Stomach (tissue), 9 donors: ENCODE measurements around the gene MYO5C. TPM values are rescaled to one million over a fixed set of nuclear protein-coding genes. Genes with fewer than 3 reads are reported as not detected.

Source experiments
- DNase-seq, 2 donors: peaks; one replicate each; pipeline versions ENCODE4 v3.0.0 to v3.0.0-alpha.2; 2013 to 2019
- H3K27ac ChIP-seq, 5 donors: fragments of 200-600 bp in 4 of 5; sonication (generic) in 4 of 5; one replicate each; pipeline ENCODE4 v1.5.1; 2013 to 2019; ENCODE audit warnings: mild to moderate bottlenecking in 1 of 5, moderate library complexity in 1 of 5
- H3K27me3 ChIP-seq, 3 donors: fragments of 200-600 bp; sonication (generic); one replicate each; pipeline ENCODE4 v1.5.1; 2017 to 2019; ENCODE audit warnings: mixed run types in 1 of 3
- H3K36me3 ChIP-seq, 4 donors: fragments of 200-600 bp; sonication (generic); 1 replicate in 3 of 4; 2 replicates in 1 of 4; pipeline ENCODE4 v1.5.1; 2016 to 2019
- H3K4me1 ChIP-seq, 4 donors: fragments of 200-600 bp; sonication (generic); one replicate each; pipeline ENCODE4 v1.5.1; 2016 to 2019
- H3K4me3 ChIP-seq, 4 donors: fragments of 200-600 bp; sonication (generic) in 3 of 4; one replicate each; pipeline ENCODE4 v1.5.1; 2016 to 2019; ENCODE audit warnings: mild to moderate bottlenecking in 1 of 4
- H3K9me3 ChIP-seq, 4 donors: fragments of 200-600 bp; sonication (generic); one replicate each; pipeline ENCODE4 v1.5.1; 2016 to 2019
- CTCF ChIP-seq, 7 experiments: fragments of 450-650 bp in 4 of 7; fragments of 200-600 bp in 3 of 7; sonication (generic) in 3 of 7; IDR thresholded peaks; one replicate each; pipeline ENCODE4 v1.5.1; 2016 to 2019; ENCODE audit warnings: antibody characterized with exemption in 7 of 7, control low read depth in 2 of 7, mild to moderate bottlenecking in 1 of 7
- EP300 ChIP-seq: sonication (generic); formaldehyde crosslinking; IDR thresholded peaks from one replicate; pipeline ENCODE4 v1.6.1; 2017; ENCODE audit warnings: antibody characterized with exemption
- POLR2A ChIP-seq, 4 donors: fragments of 450-650 bp; IDR thresholded peaks; one replicate each; pipeline ENCODE4 v1.6.1; 2016; ENCODE audit warnings: antibody characterized with exemption in 4 of 4, control low read depth in 2 of 4, mild to moderate bottlenecking in 1 of 4, moderate library complexity in 1 of 4
- POLR2AphosphoS5 ChIP-seq, 3 donors: sonication (generic); formaldehyde crosslinking; IDR thresholded peaks; one replicate each; pipeline ENCODE4 v1.6.1; 2016; ENCODE audit warnings: antibody characterized with exemption in 3 of 3
- WGBS, 5 donors: extraction: QIAGEN DNeasy Blood & Tissue Kit in 3 of 5; methylation state at CpG; one replicate each; pipeline versions ENCODE4 v1.1.5 to v1.1.7; 2013 to 2018; 5-methylcytosine and 5-hydroxymethylcytosine counted together
- intact Hi-C: fragments of 100-400 bp; cut with DNase I; formaldehyde crosslinking; loops from one replicate; pipeline ENCODE4 v1.15.1; 2023; ENCODE audit warnings: low total_unique reads
- polyA plus RNA-seq, 3 donors: library from polyadenylated mRNA; stranded (reverse); fragments of 200-250 nt; gene quantifications; one replicate each; pipeline ENCODE4 v1.2.3, GENCODE V29; 2013
- total RNA-seq, 5 donors: library from RNA; depleted of rRNA; stranded (reverse); fragments of >200 nt; gene quantifications; one replicate each; pipeline versions ENCODE4 v1.1.0 to v1.2.3, GENCODE V29; 2014 to 2016
- donor health status: healthy with polysubstance abuse.
- donor health status: Bipolar disorder and iron deficiency.
- donor health status: healthy.

Gene MYO5C
- total and polyA plus RNA-seq, 8 donors, result 4.3 to 148 (median 25.6) TPM

- intact Hi-C loops, result no loop called here
- no peak for TF ChIP-seq POLR2AphosphoS5 (IDR thresholded peaks at IDR 0.05)
- no peak for TF ChIP-seq EP300
- no peak for TF ChIP-seq POLR2A (IDR thresholded peaks at IDR 0.05)
- no peak for TF ChIP-seq CTCF (IDR thresholded peaks at IDR 0.05)
- peak in 1 of 2 donors; percentile 74 for DNase-seq
These were observed 115.3 kb downstream of the MYO5C start for GRCh38 chr15:52180196-52180835.

GRCh38 chr15:52179278-52180195, 116.1 kb downstream of the MYO5C start:
- Histone ChIP-seq H3K27ac (peak overlapping the region; percentile 86 to 98 (median 93)), H3K9me3 (no peaks in the 10 kb centered on the region), H3K4me1 (peaks cover 5 to 19% (median 17%) of the 10 kb centered on the region in 4 donors), H3K27me3 (peaks cover 0 to 10% (median 0%) of the 10 kb centered on the region in 3 donors), H3K4me3 (peak overlapping the region; percentile 68 to 87 (median 83)), H3K36me3 (no peaks in the 10 kb centered on the region)
- intact Hi-C loops, result no loop called here
- DNase-seq, result peak; percentile 87 to 96
- WGBS, 5 donors, result 0 to 2% (median 1%) methylated on average over 16 to 105 of the region's 105 CpGs
- no peak for TF ChIP-seq CTCF (IDR thresholded peaks at IDR 0.05)
- peak; percentile 58 to 87 (median 75) for TF ChIP-seq POLR2AphosphoS5 (IDR thresholded peaks at IDR 0.05)

More at GRCh38 chr15:52180196-52180835, 115.3 kb downstream of the MYO5C start:
- peaks cover 5 to 21% (median 19%) of the 10 kb centered on the region in 4 donors for H3K4me1 ChIP-seq
- 9 to 23% (median 12%) methylated on average over 18 to 31 of the region's 31 CpGs for WGBS, 5 donors
- no peaks in the 10 kb centered on the region for H3K36me3 ChIP-seq
- H3K9me3 ChIP-seq, result no peaks in the 10 kb centered on the region
- peak overlapping the region; percentile 86 to 98 (median 93) for H3K27ac ChIP-seq
- H3K27me3 ChIP-seq, result peaks cover 0 to 10% (median 0%) of the 10 kb centered on the region in 3 donors
- H3K4me3 ChIP-seq, result peak overlapping the region; percentile 68 to 87 (median 83)

- intact Hi-C loops, result no loop called here
- no peaks in the 10 kb centered on the region for H3K9me3 ChIP-seq
- no peak for TF ChIP-seq EP300
- TF ChIP-seq POLR2A (IDR thresholded peaks at IDR 0.05), result no peak
- TF ChIP-seq POLR2AphosphoS5 (IDR thresholded peaks at IDR 0.05), result no peak
- H3K27ac ChIP-seq, result peak overlapping the region; percentile 86 to 98 (median 93)
- peaks cover 0 to 10% (median 0%) of the 10 kb centered on the region in 3 donors for H3K27me3 ChIP-seq
- peak overlapping the region; percentile 68 to 87 (median 83) for H3K4me3 ChIP-seq
- H3K4me1 ChIP-seq, result peaks cover 5 to 19% (median 17%) of the 10 kb centered on the region in 4 donors
- H3K36me3 ChIP-seq, result no peaks in the 10 kb centered on the region
- 12 to 25% (median 18%) methylated on average over 10 of the region's 10 CpGs for WGBS, 5 donors
- DNase-seq, result peak in 1 of 2 donors; percentile 52
These were observed 116.8 kb downstream of the MYO5C start for GRCh38 chr15:52178765-52179164.

GRCh38 chr15:52172869-52173268, 122.7 kb downstream of the MYO5C start:
- no peak for DNase-seq
- Histone ChIP-seq H3K9me3 (no peaks in the 10 kb centered on the region), H3K27ac (no peak overlapping the region), H3K4me3 (no peak overlapping the region), H3K4me1 (peaks cover 0 to 4% (median 0%) of the 10 kb centered on the region in 4 donors), H3K36me3 (no peaks in the 10 kb centered on the region), H3K27me3 (no peaks in the 10 kb centered on the region)
- TF ChIP-seq CTCF (IDR thresholded peaks at IDR 0.05) (no peak), POLR2AphosphoS5 (IDR thresholded peaks at IDR 0.05) (no peak), POLR2A (IDR thresholded peaks at IDR 0.05) (no peak), EP300 (no peak)
- 29 to 59% (median 45%) methylated on average over 2 of the region's 2 CpGs for WGBS, 5 donors
- intact Hi-C loops, result no loop called here
